Epithelial cell of umbilical artery (primary cell): ENCODE data around the gene IKZF3. TPM values are rescaled to one million over a fixed set of nuclear protein-coding genes. Genes with fewer than 3 reads are reported as not detected.

Experiments
- total RNA-seq: library from RNA; depleted of rRNA; stranded (reverse); fragments of >200 nt; gene quantifications from 2 replicates; pipeline ENCODE4 v1.2.3, GENCODE V29; 2014

The IKZF3 gene
- under 0.01 TPM in 1 of 2 replicates, not detected in the other for total RNA-seq

DNA sequence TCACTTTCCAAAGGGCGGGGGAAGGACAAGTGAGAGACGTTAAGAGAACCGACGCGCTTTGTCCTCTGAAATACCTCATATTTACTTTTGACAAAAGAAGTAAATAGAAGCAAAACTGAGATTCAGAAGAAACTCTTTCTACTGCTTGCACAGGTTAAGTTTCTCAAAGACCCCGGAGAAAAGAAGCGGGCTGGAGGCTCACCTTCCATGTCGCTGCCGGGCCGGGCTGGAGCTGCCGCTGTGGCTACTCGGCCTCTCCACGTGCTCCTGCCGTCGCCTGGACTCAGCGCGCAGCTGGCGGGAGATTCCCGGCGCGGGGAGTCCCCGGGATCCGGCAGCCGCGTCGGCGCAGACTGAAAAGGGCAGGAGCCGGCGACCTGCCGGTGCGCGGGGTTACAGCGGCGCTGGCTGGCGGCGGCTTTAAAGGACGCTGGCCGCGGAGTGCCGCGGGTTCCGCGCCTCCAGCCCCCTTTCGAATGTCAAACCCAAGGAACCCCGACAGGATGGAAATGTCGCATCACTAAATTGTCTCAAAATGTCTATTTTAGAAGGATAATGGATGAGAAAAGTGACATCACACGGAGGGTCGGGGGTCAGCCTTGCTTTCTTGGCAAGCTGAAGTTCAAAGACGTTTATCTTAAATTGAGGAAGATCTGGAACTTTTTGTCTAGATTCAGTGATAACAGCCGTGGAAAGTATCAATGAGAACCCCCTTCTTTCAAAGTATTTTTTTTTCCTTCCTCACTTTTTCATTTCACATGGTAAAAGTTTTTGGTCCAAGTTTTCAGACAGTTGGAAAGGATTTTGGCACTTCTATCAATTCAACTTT, at the start of gene IKZF3:
TSS of gene IKZF3 (minus strand) at position 395 of the 829 bp plus-strand sequence. CDS start at position 209, 186 bp downstream.

GRCh38 chr17:39867880-39868553, 3.9 kb upstream of the IKZF3 start, which contains the start of gene ZPBP2:
Gene ZPBP2, plus strand, starts transcription at chr17:39868202. Its CDS starts 153 bp downstream, at chr17:39868355.

GRCh38 chr17:39737760-39738567, 126.1 kb downstream of the IKZF3 start, which contains the start of gene GRB7:
Gene GRB7, plus strand, starts transcription at chr17:39737938. Its CDS starts 4,364 bp downstream, at chr17:39742302.

DNA sequence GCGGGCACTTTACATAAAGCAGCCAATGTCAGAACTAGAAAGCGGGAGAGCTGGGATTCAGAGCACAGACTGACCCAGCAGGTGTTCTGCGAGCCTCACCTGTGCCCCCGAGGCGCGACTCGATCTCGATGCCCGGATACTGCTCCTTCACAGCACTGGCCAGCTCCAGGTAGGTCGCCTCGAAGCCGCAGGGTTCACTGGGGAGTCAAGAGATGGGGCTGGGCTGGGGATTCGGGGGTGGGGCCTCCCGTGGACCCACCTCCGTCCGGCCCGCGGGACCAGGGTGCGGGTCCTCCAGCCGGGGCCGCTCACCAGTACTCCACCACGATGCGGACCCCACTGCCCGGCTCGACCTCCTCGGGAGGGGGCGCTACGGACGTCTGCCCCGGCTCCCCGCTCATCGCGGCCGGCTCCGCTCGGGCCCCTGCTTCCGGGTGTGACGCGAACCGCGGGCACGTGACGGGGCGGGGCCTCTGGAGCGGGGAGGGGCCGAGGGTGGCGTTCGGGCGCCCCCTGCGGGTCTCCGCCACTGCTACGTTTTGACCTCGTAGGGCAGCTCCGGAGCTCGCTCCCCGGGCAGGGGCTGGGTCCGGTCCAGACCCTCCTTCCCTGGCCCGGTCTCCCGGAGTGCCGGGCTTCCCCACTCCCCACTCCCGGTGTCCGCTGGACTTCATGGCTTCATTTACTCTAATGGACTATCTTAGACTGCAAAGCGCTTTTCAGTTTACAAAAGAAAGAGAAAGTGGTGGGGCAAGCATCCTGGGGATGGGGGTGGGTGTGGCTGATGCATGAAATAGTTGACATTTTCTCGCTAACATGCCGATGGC, 133.8 kb downstream of the IKZF3 start, which contains the start of gene MIEN1:
TSS of gene MIEN1 (minus strand) at position 438 of the 827 bp plus-strand sequence. CDS start at position 401, 37 bp downstream.

Other genes with a start within 250 kb of the IKZF3 start
- gene PPP1R1B, start 237.4 kb downstream of the IKZF3 start, total RNA-seq = not detected in 2 replicates
- gene STARD3, start 227.2 kb downstream of the IKZF3 start, total RNA-seq = 16.7 and 19.8 TPM in 2 replicates
- under 0.01 and 0.15 TPM in 2 replicates for gene TCAP, start 199.0 kb downstream of the IKZF3 start, total RNA-seq
- gene PNMT, start 195.9 kb downstream of the IKZF3 start, total RNA-seq = not detected in 2 replicates
- 1.9 and 5.6 TPM in 2 replicates for gene PGAP3, start 176.3 kb downstream of the IKZF3 start, total RNA-seq
- 15.3 TPM in 2 replicates for gene ERBB2, start 164.2 kb downstream of the IKZF3 start, total RNA-seq
- 15.9 and 25.4 TPM in 2 replicates for gene MIEN1, start 133.8 kb downstream of the IKZF3 start, total RNA-seq
- gene GRB7, start 126.4 kb downstream of the IKZF3 start, total RNA-seq = not detected in 2 replicates
- not detected in 2 replicates for gene ZPBP2, start 3.9 kb upstream of the IKZF3 start, total RNA-seq
- 0.65 and 2.7 TPM in 2 replicates for gene GSDMB, start 54.3 kb upstream of the IKZF3 start, total RNA-seq
- gene ORMDL3, start 63.3 kb upstream of the IKZF3 start, total RNA-seq = 21.4 and 23.1 TPM in 2 replicates
- not detected in 2 replicates for gene LRRC3C, start 63.4 kb upstream of the IKZF3 start, total RNA-seq
- not detected in 2 replicates for gene GSDMA, start 98.7 kb upstream of the IKZF3 start, total RNA-seq
- gene PSMD3, start 116.5 kb upstream of the IKZF3 start, total RNA-seq = 105 and 155 TPM in 2 replicates
- 0.46 and 0.97 TPM in 2 replicates for gene CSF3, start 151.1 kb upstream of the IKZF3 start, total RNA-seq
- gene MED24, start 190.1 kb upstream of the IKZF3 start, total RNA-seq = 36.3 and 48.4 TPM in 2 replicates
- 11.7 and 17.0 TPM in 2 replicates for gene THRA, start 198.7 kb upstream of the IKZF3 start, total RNA-seq
- 0.30 and 0.32 TPM in 2 replicates for gene NR1D1, start 236.3 kb upstream of the IKZF3 start, total RNA-seq